Esophagus muscularis mucosa (tissue), 4 donors: ENCODE measurements around the gene HOXC12. TPM values are rescaled to one million over a fixed set of nuclear protein-coding genes. Genes with fewer than 3 reads are reported as not detected.

ENCODE experiments used
- DNase-seq: peaks from one replicate; pipeline ENCODE4 v3.0.0-alpha.2; 2017; ENCODE audit errors: extremely low spot score
- H3K27ac ChIP-seq, 4 donors: fragments of 200-600 bp; sonication (generic); replicated peaks in 1 of 4; 1 replicate in 3 of 4; 2 replicates in 1 of 4; pipeline ENCODE4 v1.5.1; 2016 to 2019; ENCODE audit warnings: mild to moderate bottlenecking in 1 of 4
- H3K27me3 ChIP-seq, 4 donors: fragments of 200-600 bp; sonication (generic); one replicate each; pipeline versions ENCODE4 v1.5.1 to v1.6.0; 2016 to 2019
- H3K36me3 ChIP-seq, 4 donors: fragments of 200-600 bp; sonication (generic); one replicate each; pipeline ENCODE4 v1.5.1; 2016 to 2019
- H3K4me1 ChIP-seq, 4 donors: fragments of 200-600 bp; sonication (generic); one replicate each; pipeline ENCODE4 v1.5.1; 2016 to 2019
- H3K4me3 ChIP-seq, 4 donors: fragments of 200-600 bp; sonication (generic); 1 replicate in 2 of 4; 2 replicates in 2 of 4; pipeline ENCODE4 v1.5.1; 2016 to 2019; ENCODE audit warnings: mild to moderate bottlenecking in 4 of 4, moderate library complexity in 1 of 4
- H3K9me3 ChIP-seq, 4 donors: fragments of 200-600 bp; sonication (generic); 1 replicate in 3 of 4; 2 replicates in 1 of 4; pipeline ENCODE4 v1.5.1; 2016 to 2019
- CTCF ChIP-seq, 3 experiments: fragments of 200-600 bp in 2 of 3; fragments of 450-650 bp in 1 of 3; sonication (generic) in 2 of 3; IDR thresholded peaks; one replicate each; pipeline ENCODE4 v1.5.1; 2017 to 2019; ENCODE audit warnings: antibody characterized with exemption in 3 of 3, mild to moderate bottlenecking in 2 of 3, moderate library complexity in 1 of 3
- EP300 ChIP-seq: sonication (generic); formaldehyde crosslinking; IDR thresholded peaks from one replicate; pipeline ENCODE4 v1.6.1; 2017; ENCODE audit warnings: antibody characterized with exemption
- POLR2A ChIP-seq: fragments of 450-650 bp; IDR thresholded peaks from one replicate; pipeline ENCODE4 v1.6.1; 2017; ENCODE audit warnings: antibody characterized with exemption, moderate library complexity, mild to moderate bottlenecking, low read depth
- POLR2AphosphoS5 ChIP-seq, 2 donors: sonication (generic); formaldehyde crosslinking; IDR thresholded peaks; one replicate each; pipeline ENCODE4 v1.6.1; 2017; ENCODE audit warnings: antibody characterized with exemption in 2 of 2
- WGBS: methylation state at CpG from one replicate; pipeline ENCODE4 v1.1.5; 2018; 5-methylcytosine and 5-hydroxymethylcytosine counted together
- intact Hi-C: fragments of 100-400 bp; cut with DNase I; formaldehyde crosslinking; loops from one replicate; pipeline ENCODE4 v1.15.1; 2023
- total RNA-seq, 4 donors: library from RNA; depleted of rRNA; stranded (reverse); fragments of >200 nt; gene quantifications; one replicate each; pipeline versions ENCODE4 v1.1.0 to v1.2.1, GENCODE V29; 2016

The HOXC12 gene
- total RNA-seq, 4 donors from 2014 or later = not detected

GRCh38 chr12:53937596-53938325, 16.9 kb upstream of the HOXC12 start:
- H3K27ac ChIP-seq = no peak overlapping the region
- intact Hi-C loops = no loop called here
- TF ChIP-seq POLR2AphosphoS5 (IDR thresholded peaks at IDR 0.05) = no peak
- TF ChIP-seq POLR2A = no peak
- no peak for TF ChIP-seq EP300
- TF ChIP-seq CTCF (IDR thresholded peaks at IDR 0.05) = no peak

GRCh38 chr12:53938326-53939140, 16.2 kb upstream of the HOXC12 start, which contains the start of gene HOXC13:
Gene HOXC13 (plus strand): TSS chr12:53938831. CDS start chr12:53938907, 76 bp downstream.
- Histone ChIP-seq H3K27ac (no peak within 1 kb of the TSS), H3K9me3 (no peaks in the 10 kb centered on the region), H3K4me1 (peaks cover 12 to 33% (median 30%) of the 10 kb centered on the region in 4 donors), H3K27me3 (peaks cover 18 to 100% (median 91%) of the 10 kb centered on the region in 4 donors), H3K36me3 (no peaks in the 10 kb centered on the region), H3K4me3 (peak within 1 kb of the TSS; percentile 1 to 20 (median 16))
- intact Hi-C loops = no loop called here
- WGBS = 4% methylated on average over 43 of the region's 56 CpGs
- no peak for DNase-seq
- TF ChIP-seq EP300 (no peak), CTCF (IDR thresholded peaks at IDR 0.05) (no peak), POLR2AphosphoS5 (IDR thresholded peaks at IDR 0.05) (no peak), POLR2A (no peak)

More at GRCh38 chr12:53937596-53938325, 16.9 kb upstream of the HOXC12 start:
- Histone ChIP-seq H3K27me3 (peaks cover 18 to 100% (median 89%) of the 10 kb centered on the region in 4 donors), H3K9me3 (no peaks in the 10 kb centered on the region), H3K36me3 (no peaks in the 10 kb centered on the region), H3K4me3 (peak overlapping the region in 2 of 4 donors; percentile 12 to 20), H3K4me1 (peaks cover 12 to 33% (median 30%) of the 10 kb centered on the region in 4 donors)
- 16% methylated on average over 23 of the region's 23 CpGs for WGBS
- DNase-seq = no peak

- Histone ChIP-seq H3K27ac (no peak overlapping the region), H3K4me3 (peak overlapping the region in 3 of 4 donors; percentile 1 to 20 (median 12)), H3K4me1 (peaks cover 12 to 33% (median 30%) of the 10 kb centered on the region in 4 donors), H3K9me3 (no peaks in the 10 kb centered on the region), H3K36me3 (no peaks in the 10 kb centered on the region), H3K27me3 (peaks cover 18 to 100% (median 92%) of the 10 kb centered on the region in 4 donors)
- intact Hi-C loops = no loop called here
- WGBS = 4% methylated on average over 42 of the region's 91 CpGs
- no peak for DNase-seq
- no peak for TF ChIP-seq EP300
- no peak for TF ChIP-seq POLR2A
- TF ChIP-seq POLR2AphosphoS5 (IDR thresholded peaks at IDR 0.05) = no peak
- no peak for TF ChIP-seq CTCF (IDR thresholded peaks at IDR 0.05)
These were observed 15.3 kb upstream of the HOXC12 start for GRCh38 chr12:53939141-53940108.

DNA sequence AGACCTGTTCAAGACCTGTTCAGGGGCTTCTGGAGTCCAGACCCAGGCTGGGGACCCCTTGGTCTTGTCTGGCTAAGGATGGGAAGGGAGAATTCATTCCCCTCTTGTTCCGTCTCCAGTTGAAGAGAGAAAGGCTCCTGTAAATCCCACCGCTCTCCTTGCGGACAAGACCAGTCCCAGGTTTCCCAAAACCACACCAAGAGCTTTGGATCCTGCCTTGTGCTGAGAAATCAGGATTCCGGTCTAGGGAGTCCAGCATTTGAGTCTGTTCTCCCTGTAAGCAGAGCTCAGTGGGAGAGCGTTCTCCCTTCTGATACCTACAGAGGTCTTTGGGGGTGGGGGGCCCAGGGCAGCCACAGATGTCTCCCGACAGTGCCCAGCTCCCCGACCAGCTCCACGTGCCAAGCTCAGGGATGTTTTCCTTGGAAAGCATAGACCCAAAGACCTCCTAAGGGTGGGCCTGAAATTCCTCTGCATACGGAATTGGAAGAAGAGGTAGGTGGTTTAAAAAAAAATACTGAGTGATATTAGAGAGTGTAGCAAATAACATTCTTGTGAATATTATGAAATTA, 14.2 kb upstream of the HOXC12 start:
- Histone ChIP-seq H3K27ac (no peak overlapping the region), H3K27me3 (peaks cover 18 to 100% (median 91%) of the 10 kb centered on the region in 4 donors), H3K9me3 (no peaks in the 10 kb centered on the region), H3K36me3 (no peaks in the 10 kb centered on the region), H3K4me3 (no peak overlapping the region), H3K4me1 (peaks cover 9 to 38% (median 26%) of the 10 kb centered on the region in 4 donors)
- intact Hi-C loops = no loop called here
- DNase-seq = no peak
- no peak for TF ChIP-seq CTCF (IDR thresholded peaks at IDR 0.05)
- TF ChIP-seq POLR2A = no peak
- no peak for TF ChIP-seq EP300
- no peak for TF ChIP-seq POLR2AphosphoS5 (IDR thresholded peaks at IDR 0.05)
- 7% methylated on average over 9 of the region's 9 CpGs for WGBS
